Colonic mucosa (tissue), 4 donors: ENCODE measurements around the gene LLPH. TPM values are rescaled to one million over a fixed set of nuclear protein-coding genes. Genes with fewer than 3 reads are reported as not detected.
"Not testable (repeated sequence)": the region's sequence is repeated elsewhere in the genome, so short reads cannot be mapped to it uniquely, and the experiment has no call there.

Source experiments
- DNase-seq: peaks from one replicate; pipeline ENCODE4 v3.0.0-alpha.2; 2020
- H3K27ac ChIP-seq: fragments of 200-600 bp; one replicate; pipeline ENCODE4 v1.8.0; 2021
- H3K27me3 ChIP-seq: fragments of 200-600 bp; one replicate; pipeline ENCODE4 v1.8.0; 2021
- H3K36me3 ChIP-seq: fragments of 200-600 bp; one replicate; pipeline ENCODE4 v1.8.0; 2021
- H3K4me1 ChIP-seq: fragments of 200-600 bp; one replicate; pipeline ENCODE4 v1.8.0; 2021; ENCODE audit warnings: mild to moderate bottlenecking
- H3K4me3 ChIP-seq: fragments of 200-600 bp; one replicate; pipeline ENCODE4 v1.8.0; 2021
- H3K9ac ChIP-seq, 2 donors: one replicate each; pipeline ENCODE4 v1.7.0; 2013; ENCODE audit warnings: control low read depth in 2 of 2, low read depth in 2 of 2, low read length in 2 of 2
- H3K9me3 ChIP-seq: fragments of 200-600 bp; one replicate; pipeline ENCODE4 v1.8.0; 2021
- CTCF ChIP-seq: fragments of 200-600 bp; IDR thresholded peaks from one replicate; pipeline ENCODE4 v1.8.0; 2022; ENCODE audit warnings: antibody characterized with exemption, mild to moderate bottlenecking
- intact Hi-C: fragments of 100-400 bp; cut with DNase I; formaldehyde crosslinking; loops from one replicate; pipeline ENCODE4 v1.14.1; 2022
- total RNA-seq, 2 donors: library from RNA; stranded (reverse); fragmentation: NEBNext Ultra II Directional in 1 of 2; extraction: Animal tissue kit (Norgen Biotek cat#: 25700) in 1 of 2; gene quantifications; one replicate each; pipeline ENCODE4 v1.2.1, GENCODE V29; 2021
- donor health status: healthy.
- donor health status: DM: no; HTN: no; CAD: no.
- donor health status: DM: no; HTN: no; CAD: no.

Gene LLPH
- total RNA-seq, result 10 to 100 TPM; 21.0 to 28.5 TPM

GRCh38 chr12:66130267-66131066, at the start of gene LLPH:
TSS of gene LLPH (minus strand) at chr12:66130750. CDS start at chr12:66129106, 1,644 bp downstream.
- peak; percentile 96 for DNase-seq
- TF ChIP-seq CTCF, result no peak
- intact Hi-C loops, result no loop called here

GRCh38 chr12:66176105-66176900, 45.8 kb upstream of the LLPH start:
- intact Hi-C loops, result no loop called here
- DNase-seq, result no peak
- Histone ChIP-seq H3K4me3 (no peak overlapping the region), H3K27ac (no peak overlapping the region), H3K36me3 (no peaks in the 10 kb centered on the region), H3K27me3 (no peaks in the 10 kb centered on the region), H3K9me3 (no peaks in the 10 kb centered on the region), H3K9ac (no peak overlapping the region), H3K4me1 (no peaks in the 10 kb centered on the region)
- no peak for TF ChIP-seq CTCF

More at GRCh38 chr12:66130267-66131066, at the start of gene LLPH:
- Histone ChIP-seq H3K9ac (peak within 1 kb of the TSS; percentile 77 to 78), H3K27ac (peak within 1 kb of the TSS; percentile 78), H3K27me3 (no peaks in the 10 kb centered on the region), H3K36me3 (no peaks in the 10 kb centered on the region), H3K9me3 (no peaks in the 10 kb centered on the region), H3K4me3 (peak within 1 kb of the TSS; percentile 87), H3K4me1 (peaks cover 5% of the 10 kb centered on the region)

GRCh38 chr12:66174391-66175325, 44.1 kb upstream of the LLPH start:
- H3K9me3 ChIP-seq, DNase-seq, H3K27ac ChIP-seq, H3K36me3 ChIP-seq, H3K4me3 ChIP-seq, H3K9ac ChIP-seq, H3K4me1 ChIP-seq, H3K27me3 ChIP-seq, intact Hi-C loops: not testable (repeated sequence)

GRCh38 chr12:66170606-66171005, 40.1 kb upstream of the LLPH start:
- no peaks in the 10 kb centered on the region for H3K27me3 ChIP-seq
- DNase-seq, result no peak
- H3K36me3 ChIP-seq, result no peaks in the 10 kb centered on the region
- H3K9me3 ChIP-seq, result no peaks in the 10 kb centered on the region
- no peak for TF ChIP-seq CTCF
- H3K9ac ChIP-seq, result no peak overlapping the region
- H3K27ac ChIP-seq, result peak overlapping the region; percentile 100
- peak overlapping the region; percentile 86 for H3K4me3 ChIP-seq
- intact Hi-C loops, result no loop called here
- no peaks in the 10 kb centered on the region for H3K4me1 ChIP-seq

DNA sequence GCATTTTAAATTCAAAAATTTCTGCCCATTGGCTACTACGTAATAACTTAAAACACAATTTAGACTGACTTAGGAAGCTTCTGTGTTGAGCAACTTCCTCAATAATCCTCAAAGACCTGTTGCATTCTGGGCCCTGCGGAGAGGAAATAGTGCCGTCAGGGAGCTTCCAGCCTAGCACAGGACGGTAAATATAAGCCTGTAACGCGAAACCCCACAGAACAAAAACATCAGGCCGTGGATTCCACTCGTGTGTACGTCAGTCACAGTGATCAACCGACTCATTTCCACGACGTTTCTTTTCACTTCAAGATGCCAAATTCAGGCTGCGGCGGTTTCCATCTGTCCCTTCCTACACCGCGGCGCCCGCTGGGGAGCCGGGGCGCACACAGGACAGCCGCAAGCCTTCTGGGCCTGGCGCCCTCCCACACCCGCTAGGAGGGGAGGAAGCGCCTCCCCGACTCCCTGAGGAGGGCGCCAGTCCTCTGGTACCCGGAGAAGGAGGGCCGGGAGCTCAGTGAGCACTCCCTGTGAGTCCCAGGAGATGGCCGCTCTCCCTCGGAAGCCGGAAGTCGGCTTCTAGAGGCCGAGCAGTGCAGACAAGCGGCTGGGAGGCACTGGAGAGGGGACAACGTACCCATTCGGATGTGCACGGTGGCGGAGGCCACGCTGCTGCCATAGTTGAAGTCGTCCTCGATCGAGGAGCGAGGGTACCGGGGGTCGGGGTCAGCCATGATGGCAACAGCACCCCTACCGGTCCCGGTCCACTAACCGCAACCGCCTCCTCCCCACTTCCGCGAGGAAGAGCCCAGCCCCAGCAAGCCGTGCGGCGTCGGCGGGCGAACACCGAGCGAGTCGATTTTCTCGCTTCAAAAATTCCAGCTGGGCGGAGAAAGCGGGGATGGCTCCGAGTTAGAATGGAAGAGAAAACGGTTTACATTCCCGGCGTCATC, 38.9 kb upstream of the LLPH start, which contains the start of gene TMBIM4:
TSS of gene TMBIM4 (minus strand) at position 776 of the 950 bp plus-strand sequence. CDS start at position 731, 45 bp downstream.
- Histone ChIP-seq H3K36me3 (no peaks in the 10 kb centered on the region), H3K4me3 (peak within 1 kb of the TSS; percentile 86), H3K9me3 (no peaks in the 10 kb centered on the region), H3K9ac (peak within 1 kb of the TSS; percentile 91 to 98), H3K27me3 (no peaks in the 10 kb centered on the region), H3K4me1 (no peaks in the 10 kb centered on the region), H3K27ac (peak within 1 kb of the TSS; percentile 100)
- peak; percentile 50 for TF ChIP-seq CTCF
- intact Hi-C loops, result loop anchor here (5.0 kb wide), 1 partner anchor 133 kb away; the partner anchor contains the start of gene HELB
- DNase-seq, result peak; percentile 91
